NOMO-1 (cell line): ENCODE results near the gene PTPRD.
"Not testable (repeated sequence)": the region's sequence is repeated elsewhere in the genome, so short reads cannot be mapped to it uniquely, and the experiment has no call there.

Experiments
- DNase-seq, 2 experiments: peaks; one replicate each; lab custom pipeline; 2025; ENCODE audit not compliant: unreplicated experiment in 2 of 2; lab: John Stamatoyannopoulos, UW

PTPRD gene

GRCh38 chr9:8962084-8962483, 1650.7 kb downstream of the PTPRD start:
- DNase-seq, result no peak

- no peak for DNase-seq
These were observed 1651.5 kb downstream of the PTPRD start for GRCh38 chr9:8961186-8961851.

GRCh38 chr9:8960254-8960653, 1652.5 kb downstream of the PTPRD start:
- DNase-seq, result no peak

GRCh38 chr9:8958358-8958757, 1654.4 kb downstream of the PTPRD start:
- DNase-seq, result no peak

- DNase-seq, result no peak
These were observed 1657.5 kb downstream of the PTPRD start for GRCh38 chr9:8955315-8955714.

- no peak for DNase-seq
These were observed 1666.3 kb downstream of the PTPRD start for GRCh38 chr9:8946461-8946860.

- DNase-seq, result no peak
These were observed 1669.4 kb downstream of the PTPRD start for GRCh38 chr9:8943392-8943791.

GRCh38 chr9:8940650-8941049, 1672.2 kb downstream of the PTPRD start:
- no peak for DNase-seq

GRCh38 chr9:8926461-8926860, 1686.3 kb downstream of the PTPRD start:
- no peak for DNase-seq

- DNase-seq, result no peak
These were observed 1688.2 kb downstream of the PTPRD start for GRCh38 chr9:8924562-8924961.

- not testable (repeated sequence) for DNase-seq
These were observed 1692.2 kb downstream of the PTPRD start for GRCh38 chr9:8920478-8921183.

GRCh38 chr9:8917956-8918739, 1694.7 kb downstream of the PTPRD start:
- DNase-seq, result no peak

- DNase-seq, result no peak
These were observed 1696.0 kb downstream of the PTPRD start for GRCh38 chr9:8916771-8917170.

GRCh38 chr9:8907868-8908267, 1704.9 kb downstream of the PTPRD start:
- no peak for DNase-seq

- DNase-seq, result no peak
These were observed 1707.1 kb downstream of the PTPRD start for GRCh38 chr9:8905731-8906130.

- DNase-seq, result no peak
These were observed 1707.9 kb downstream of the PTPRD start for GRCh38 chr9:8904771-8905515.

GRCh38 chr9:8903077-8903476, 1709.7 kb downstream of the PTPRD start:
- no peak for DNase-seq

- no peak for DNase-seq
These were observed 1711.7 kb downstream of the PTPRD start for GRCh38 chr9:8901146-8901545.

- DNase-seq, result no peak
These were observed 1713.3 kb downstream of the PTPRD start for GRCh38 chr9:8899511-8899910.

GRCh38 chr9:8895861-8896224, 1717.0 kb downstream of the PTPRD start:
- DNase-seq, result peak in 1 of 2 experiments; percentile 11
